HG03521 (cell line): ENCODE data around the gene ZNF292.
"Not testable (repeated sequence)": the region's sequence is repeated elsewhere in the genome, so short reads cannot be mapped to it uniquely, and the experiment has no call there.

ENCODE experiments used
- ATAC-seq: cut with Tn5 transposase; IDR thresholded peaks from one replicate; pipeline ENCODE4 v1.9.1; 2021; ENCODE audit warnings: mild to moderate bottlenecking, moderate library complexity; ENCODE audit not compliant: unreplicated experiment

ZNF292 gene

GRCh38 chr6:87209812-87210211 lies 54.4 kb downstream of the ZNF292 start:
- ATAC-seq = no peak

DNA sequence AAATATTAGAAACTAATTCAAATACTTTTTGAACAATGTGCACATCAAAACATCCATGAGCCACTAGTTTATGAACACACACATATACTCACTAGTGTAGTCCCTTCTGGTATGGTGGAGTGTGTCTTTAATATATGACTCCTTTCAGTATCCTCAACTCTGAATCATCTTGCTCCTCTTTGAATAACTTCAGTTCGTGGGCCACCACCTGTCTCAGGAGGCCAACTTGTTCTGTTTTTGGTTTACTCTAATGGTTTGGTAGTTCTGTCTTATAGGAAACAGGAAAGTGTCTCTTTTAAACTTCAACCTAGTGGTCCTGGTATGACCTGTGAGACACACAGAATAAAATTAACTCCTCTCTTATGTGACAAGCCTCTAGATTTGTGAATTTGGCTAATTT lies 55.6 kb downstream of the ZNF292 start:
- ATAC-seq = peak; percentile 92

GRCh38 chr6:87212596-87212995 lies 57.2 kb downstream of the ZNF292 start:
- ATAC-seq = no peak

DNA sequence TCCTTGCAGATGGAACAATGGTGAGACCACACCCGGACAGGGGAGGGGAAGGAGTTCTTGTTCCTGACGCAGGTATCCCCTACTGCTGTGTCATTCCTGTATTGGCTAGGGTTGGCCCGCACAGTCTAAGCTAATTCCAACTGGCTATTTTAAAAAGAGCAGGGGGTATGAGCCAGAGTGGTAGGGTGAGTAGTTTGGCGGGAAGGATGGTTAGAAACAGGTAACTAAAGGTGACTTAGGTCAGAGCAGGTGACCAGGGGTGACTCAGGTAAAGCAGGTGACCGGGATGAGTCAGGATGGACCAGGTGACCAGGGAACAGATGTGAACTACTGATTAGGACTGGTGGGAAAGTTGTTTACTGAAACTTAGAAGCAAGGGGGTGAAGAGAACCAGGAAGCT lies 58.0 kb downstream of the ZNF292 start:
- ATAC-seq = no peak

DNA sequence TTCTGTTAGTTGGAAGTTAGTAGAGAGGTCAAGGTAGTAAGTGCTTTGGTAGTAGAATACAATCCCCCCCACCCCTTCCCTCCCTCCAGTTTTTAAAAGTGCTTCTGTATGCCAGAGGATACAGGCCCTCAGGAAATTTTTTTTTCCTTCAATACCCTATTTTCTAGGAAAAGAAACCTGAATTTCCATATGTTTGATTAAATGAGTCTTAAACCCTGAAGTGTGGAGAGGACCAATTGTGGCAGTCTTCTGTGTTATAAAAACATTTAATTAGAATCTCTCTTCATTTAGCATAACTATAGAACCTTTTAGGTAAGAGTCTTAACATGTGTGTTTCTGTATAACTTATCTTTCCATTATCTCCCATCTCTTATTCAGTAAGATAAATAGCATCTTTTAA lies 59.5 kb downstream of the ZNF292 start:
- ATAC-seq = no peak

DNA sequence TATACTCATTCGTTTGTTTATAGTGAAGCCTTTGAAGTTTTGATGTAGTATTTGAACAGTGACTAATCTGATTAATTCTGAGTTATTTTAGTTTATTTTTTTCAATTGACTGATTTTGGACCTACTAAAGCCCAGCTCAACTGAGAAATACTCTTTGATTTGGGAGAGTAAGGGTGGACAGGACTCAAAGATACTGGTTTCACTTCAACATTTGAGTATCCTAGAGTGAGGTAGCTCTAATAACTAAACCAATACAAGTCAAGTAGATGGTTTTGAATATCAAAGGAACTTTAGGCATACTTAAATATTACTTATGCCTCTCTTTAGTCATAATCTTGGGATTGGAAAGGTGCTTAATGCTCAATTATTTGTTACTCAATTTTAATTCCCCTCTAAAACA lies 65.6 kb downstream of the ZNF292 start:
- ATAC-seq = no peak

DNA sequence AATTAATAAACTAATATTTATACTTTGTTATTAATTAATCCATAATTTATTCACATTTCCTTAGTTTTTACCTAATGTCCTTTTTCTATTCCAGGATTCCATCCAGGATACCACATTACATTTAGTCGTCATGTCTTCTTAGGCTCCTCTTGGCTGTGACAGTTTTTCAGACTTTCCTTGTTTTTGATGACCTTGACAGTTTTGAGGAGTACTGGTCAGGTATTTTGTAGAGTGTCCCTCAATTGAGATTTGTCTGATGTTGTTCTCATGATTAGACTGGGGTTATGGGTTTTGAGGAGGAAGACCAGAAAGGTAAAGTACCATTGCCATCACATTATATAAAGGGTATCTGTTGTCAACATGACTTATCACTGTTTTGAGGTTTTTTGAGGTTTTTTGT lies 67.3 kb downstream of the ZNF292 start:
- no peak for ATAC-seq

DNA sequence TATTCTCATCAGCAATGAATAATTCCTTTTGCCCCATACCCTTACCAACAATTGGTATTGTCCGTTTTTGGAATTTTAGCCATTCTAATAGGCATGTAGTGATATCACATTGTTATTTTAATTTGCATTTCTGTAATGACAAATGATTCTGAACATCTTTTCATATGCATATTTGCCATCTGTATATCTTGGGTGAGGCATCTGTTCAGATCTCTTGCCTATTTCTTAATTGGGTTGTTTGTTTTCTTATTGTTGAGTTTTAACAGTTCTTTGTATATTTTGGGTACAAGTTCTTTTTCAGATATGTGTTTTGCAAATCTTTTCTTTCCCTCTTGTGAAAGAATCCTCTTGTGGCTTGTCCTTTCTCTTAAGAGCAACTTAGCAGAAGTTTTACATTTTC lies 69.6 kb downstream of the ZNF292 start:
- no peak for ATAC-seq

GRCh38 chr6:87225511-87225910 lies 70.1 kb downstream of the ZNF292 start:
- no peak for ATAC-seq

GRCh38 chr6:87225937-87226336 lies 70.6 kb downstream of the ZNF292 start:
- no peak for ATAC-seq

- ATAC-seq = no peak
These were observed 75.4 kb downstream of the ZNF292 start for GRCh38 chr6:87230801-87231200.

GRCh38 chr6:87237804-87238203 lies 82.4 kb downstream of the ZNF292 start:
- no peak for ATAC-seq

DNA sequence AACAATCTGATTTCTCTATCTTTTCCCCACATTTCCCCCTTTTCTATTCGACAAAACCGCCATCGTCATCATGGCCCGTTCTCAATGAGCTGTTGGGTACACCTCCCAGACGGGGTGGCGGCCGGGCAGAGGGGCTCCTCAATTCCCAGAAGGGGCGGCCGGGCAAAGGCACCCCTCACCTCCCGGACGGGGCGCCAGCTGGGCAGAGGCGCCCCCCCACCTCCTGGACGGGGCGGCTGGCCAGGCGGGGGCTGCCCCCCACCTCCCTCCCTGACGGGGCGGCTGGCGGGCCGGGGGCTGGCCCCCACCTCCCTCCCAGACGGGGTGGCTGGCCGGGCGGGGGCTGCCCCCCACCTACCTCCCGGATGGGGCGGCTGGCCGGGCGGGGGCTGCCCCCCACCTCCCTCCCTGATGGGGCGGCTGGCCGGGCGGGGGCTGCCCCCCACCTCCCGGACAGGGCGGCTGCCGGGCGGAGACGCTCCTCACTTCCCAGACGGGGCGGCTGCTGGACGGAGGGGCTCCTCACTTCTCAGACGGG lies 83.8 kb downstream of the ZNF292 start:
- ATAC-seq = not testable (repeated sequence)

- no peak for ATAC-seq
These were observed 85.9 kb downstream of the ZNF292 start for GRCh38 chr6:87241304-87241703.

GRCh38 chr6:87242311-87242710 lies 86.9 kb downstream of the ZNF292 start:
- no peak for ATAC-seq

DNA sequence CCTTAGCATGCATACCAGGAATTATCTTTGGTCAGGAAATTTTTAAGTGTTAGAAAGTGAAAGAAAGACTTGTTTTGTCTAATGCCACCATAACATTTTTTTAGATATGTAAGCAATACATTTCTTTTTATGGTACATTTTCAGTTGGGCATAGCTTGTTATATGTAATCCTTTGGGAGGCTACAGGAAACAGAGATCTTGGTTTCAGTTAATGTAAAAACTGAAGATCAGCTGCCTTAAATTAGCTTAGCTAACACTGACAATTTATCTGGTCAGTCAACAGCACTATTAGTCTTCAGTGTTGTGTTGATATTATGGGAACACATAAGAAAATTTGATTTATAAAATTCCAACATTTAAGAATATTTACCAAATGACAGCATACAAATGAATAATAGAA lies 88.4 kb downstream of the ZNF292 start:
- ATAC-seq = no peak

DNA sequence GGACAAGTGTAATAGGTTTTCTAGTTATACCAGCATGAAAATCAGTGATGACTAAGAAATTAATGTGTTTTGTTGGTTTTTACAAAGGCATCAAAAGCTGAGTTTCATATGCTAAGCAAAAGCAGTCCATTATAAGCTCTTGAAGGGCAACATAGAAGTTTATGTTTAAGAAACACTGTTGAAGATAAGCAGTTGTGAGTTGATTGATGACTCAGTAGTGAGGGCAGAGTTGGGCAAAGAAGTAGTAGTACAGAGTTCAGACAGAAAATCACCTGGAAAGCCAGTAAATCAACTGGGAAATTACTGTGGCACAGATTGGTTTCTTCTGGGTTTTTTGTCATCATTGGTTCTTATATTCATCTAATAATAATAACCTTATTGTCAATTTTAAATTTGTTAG lies 89.0 kb downstream of the ZNF292 start:
- no peak for ATAC-seq

- ATAC-seq = no peak
These were observed 94.7 kb downstream of the ZNF292 start for GRCh38 chr6:87250019-87250418.

- no peak for ATAC-seq
These were observed 95.9 kb downstream of the ZNF292 start for GRCh38 chr6:87251225-87251624.

DNA sequence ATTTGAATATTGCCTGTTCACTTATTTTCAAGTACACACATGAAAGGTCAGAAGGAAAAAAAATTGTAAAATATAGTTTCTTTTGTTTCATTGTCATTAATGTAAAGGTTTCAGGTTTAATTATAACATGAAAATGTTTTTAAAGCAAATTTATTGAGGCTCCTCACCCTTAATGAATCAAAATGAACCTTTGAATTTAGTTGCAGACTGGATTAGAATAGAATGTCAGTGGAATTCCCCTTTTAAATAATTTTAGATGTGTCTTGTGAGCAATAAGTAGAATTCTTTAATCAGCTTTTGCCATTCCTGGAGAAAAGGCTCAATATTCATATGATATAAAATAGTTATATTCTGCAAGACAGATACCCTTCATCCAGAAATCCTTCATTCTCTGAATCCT lies 96.4 kb downstream of the ZNF292 start:
- ATAC-seq = no peak

- ATAC-seq = no peak
These were observed 101.7 kb downstream of the ZNF292 start for GRCh38 chr6:87257046-87257445.

GRCh38 chr6:87257565-87257964 lies 102.2 kb downstream of the ZNF292 start:
- no peak for ATAC-seq

- ATAC-seq = no peak
These were observed 102.6 kb downstream of the ZNF292 start for GRCh38 chr6:87257975-87258374.

DNA sequence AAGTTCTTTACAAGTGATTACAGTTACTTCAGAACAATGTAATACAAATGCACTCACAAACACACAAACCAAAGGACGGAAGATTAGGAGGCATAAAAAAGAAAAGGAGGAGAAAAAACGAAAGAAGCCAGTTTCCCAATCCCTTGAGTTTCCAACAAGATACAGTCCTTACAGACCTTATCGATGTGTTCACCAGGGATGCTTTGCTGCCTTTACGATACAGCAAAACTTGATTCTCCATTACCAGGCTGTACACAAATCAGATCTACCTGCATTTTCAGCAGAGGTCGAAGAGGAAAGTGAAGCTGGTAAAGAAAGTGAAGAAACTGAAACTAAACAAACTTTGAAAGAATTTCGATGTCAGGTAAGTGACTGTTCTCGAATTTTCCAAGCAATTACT lies 104.4 kb downstream of the ZNF292 start:
- no peak for ATAC-seq
